C4-2B (cell line): ENCODE measurements around the gene MCM3AP.

Experiments
- H3K27ac ChIP-seq: fragments of 450-650 bp; 2 replicates; pipeline ENCODE4 v1.5.1; 2017
- CTCF ChIP-seq: fragments of 450-650 bp; conservative IDR thresholded peaks from 2 replicates; pipeline ENCODE4 v1.5.1; 2017; ENCODE audit warnings: mild to moderate bottlenecking
- ZFX ChIP-seq: fragments of 450-650 bp; IDR thresholded peaks from 2 replicates; pipeline ENCODE4 v1.6.1; 2017

Gene MCM3AP

GRCh38 chr21:46266946-46267345, 18.5 kb downstream of the MCM3AP start:
- TF ChIP-seq CTCF (no peak), ZFX (no peak)
- no peak overlapping the region for H3K27ac ChIP-seq

GRCh38 chr21:46265736-46266525, 19.5 kb downstream of the MCM3AP start:
- no peak for TF ChIP-seq CTCF
- no peak for TF ChIP-seq ZFX
- H3K27ac ChIP-seq = no peak overlapping the region

- TF ChIP-seq ZFX (no peak), CTCF (no peak)
These were observed 20.7 kb downstream of the MCM3AP start for GRCh38 chr21:46264690-46265144.

GRCh38 chr21:46264046-46264689, 21.2 kb downstream of the MCM3AP start:
- no peak overlapping the region for H3K27ac ChIP-seq
- TF ChIP-seq ZFX = no peak
- TF ChIP-seq CTCF = no peak

More at GRCh38 chr21:46264690-46265144, 20.7 kb downstream of the MCM3AP start:
- no peak overlapping the region for H3K27ac ChIP-seq

- TF ChIP-seq CTCF = no peak
- TF ChIP-seq ZFX = no peak
- H3K27ac ChIP-seq = no peak overlapping the region
These were observed 28.9 kb downstream of the MCM3AP start for GRCh38 chr21:46256501-46256994.

- no peak overlapping the region for H3K27ac ChIP-seq
- TF ChIP-seq ZFX (no peak), CTCF (no peak)
These were observed 29.6 kb downstream of the MCM3AP start for GRCh38 chr21:46255758-46256337.

- no peak overlapping the region for H3K27ac ChIP-seq
- TF ChIP-seq CTCF (no peak), ZFX (no peak)
These were observed 30.2 kb downstream of the MCM3AP start for GRCh38 chr21:46255166-46255565.
